GM04503 (cell line): ENCODE data around the gene A3GALT2.

Experiments
- DNase-seq: peaks from one replicate; pipeline ENCODE4 v3.0.0-alpha.2; 2012; ENCODE audit warnings: low read depth

Gene A3GALT2

GRCh38 chr1:33320619-33321165 is at the start of gene A3GALT2:
TSS of gene A3GALT2 (minus strand) at chr1:33321098. CDS start at chr1:33321098, 0 bp downstream.
- no peak for DNase-seq

GRCh38 chr1:33370301-33370700 is 49.4 kb upstream of the A3GALT2 start:
- no peak for DNase-seq

DNA sequence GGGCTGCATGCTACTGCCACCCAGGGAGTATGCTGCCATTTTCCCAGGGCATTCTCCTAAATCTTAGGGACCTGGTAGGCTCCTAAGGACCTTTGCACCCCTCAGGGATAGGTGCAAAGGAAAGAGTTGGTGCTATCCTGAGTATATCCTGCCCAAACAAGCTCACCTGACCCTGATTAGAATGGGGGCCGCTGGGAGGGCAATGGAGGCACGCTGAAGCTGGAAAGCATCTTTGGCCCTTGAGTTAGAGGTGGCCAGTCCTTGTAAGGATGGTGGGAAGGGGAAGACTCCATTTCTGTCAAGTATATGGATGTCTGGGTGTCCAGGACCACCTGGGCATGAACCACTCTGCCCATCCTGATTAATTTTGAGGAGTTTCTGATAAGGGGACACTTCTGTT is 48.9 kb upstream of the A3GALT2 start:
- no peak for DNase-seq

DNA sequence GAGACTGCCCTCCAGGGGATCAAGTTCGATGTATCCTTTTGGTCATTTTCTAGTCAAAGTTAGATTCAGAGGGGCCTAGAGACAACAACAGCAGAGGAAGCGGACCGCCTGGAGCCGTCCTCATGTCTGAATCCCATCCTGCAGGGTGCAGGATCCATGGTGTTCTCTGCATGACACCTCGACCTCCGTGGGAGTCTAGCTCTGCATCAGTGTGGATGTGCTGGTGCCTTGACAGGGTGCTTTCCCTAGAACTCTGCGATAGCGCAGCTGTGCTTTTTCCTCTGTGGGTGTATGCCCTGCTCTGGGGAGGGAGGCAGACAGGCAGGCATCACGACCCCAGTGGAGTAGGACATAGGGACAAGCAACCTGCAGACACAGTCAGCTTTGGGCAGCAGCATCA is 48.2 kb upstream of the A3GALT2 start:
- DNase-seq = no peak

DNA sequence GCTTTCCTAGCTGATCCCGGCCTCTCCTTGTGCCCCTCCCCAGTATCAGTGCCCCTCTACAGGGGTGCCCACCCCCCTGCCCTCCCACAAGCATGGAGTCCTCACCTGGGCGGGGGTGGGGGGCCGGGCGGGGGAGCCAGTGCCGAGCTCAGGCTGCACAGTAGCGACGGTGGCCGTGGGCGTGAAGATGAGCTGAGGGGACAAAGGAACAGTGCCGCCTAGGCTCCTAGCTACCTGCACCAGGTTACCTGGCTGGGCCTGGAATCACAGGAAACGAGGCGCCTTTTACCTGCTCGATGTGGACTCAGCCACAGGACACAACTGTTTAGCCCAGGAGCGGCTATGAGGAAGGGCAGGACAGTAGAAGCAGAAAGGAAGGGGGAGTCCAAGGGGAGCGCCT is 47.5 kb upstream of the A3GALT2 start:
- no peak for DNase-seq

GRCh38 chr1:33367485-33368405 is 46.8 kb upstream of the A3GALT2 start:
- DNase-seq = no peak

DNA sequence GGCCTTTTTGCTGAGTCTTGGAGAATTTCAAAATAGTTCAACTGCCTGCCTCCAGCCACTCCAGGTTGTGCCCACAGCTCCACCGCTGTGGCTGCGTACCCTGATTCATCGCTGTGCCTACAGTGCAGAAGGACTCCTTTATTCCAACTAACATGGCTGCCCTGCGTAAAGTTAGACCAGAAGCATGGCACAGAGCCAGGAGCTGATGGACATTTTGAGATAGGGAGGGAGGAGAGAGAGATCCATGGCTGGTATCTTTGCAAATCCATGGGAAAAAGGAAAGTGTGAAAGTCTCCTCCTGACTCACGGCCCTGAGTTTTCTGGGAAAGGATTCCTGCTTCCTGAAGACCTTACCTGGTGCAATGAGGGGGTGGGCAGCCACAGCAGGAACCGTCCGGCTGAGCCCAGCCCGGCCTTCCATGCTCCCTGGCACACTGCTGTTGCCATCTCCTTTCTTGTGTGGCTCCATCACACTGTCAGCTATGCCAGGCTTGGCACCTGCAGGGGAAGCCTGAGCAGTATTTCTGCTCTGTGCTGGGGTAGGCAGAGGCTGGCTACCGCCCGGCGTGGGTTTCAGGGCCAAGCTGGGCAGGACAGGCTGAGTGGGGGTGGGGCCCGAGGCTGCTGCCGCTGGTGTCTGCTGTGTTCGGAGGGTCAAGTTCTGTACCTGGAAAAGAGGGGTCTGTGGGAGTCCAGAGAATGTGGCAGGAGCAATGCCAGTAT is 46.0 kb upstream of the A3GALT2 start:
- DNase-seq = no peak

- DNase-seq = no peak
Observed at GRCh38 chr1:33365560-33365997, 44.7 kb upstream of the A3GALT2 start.

DNA sequence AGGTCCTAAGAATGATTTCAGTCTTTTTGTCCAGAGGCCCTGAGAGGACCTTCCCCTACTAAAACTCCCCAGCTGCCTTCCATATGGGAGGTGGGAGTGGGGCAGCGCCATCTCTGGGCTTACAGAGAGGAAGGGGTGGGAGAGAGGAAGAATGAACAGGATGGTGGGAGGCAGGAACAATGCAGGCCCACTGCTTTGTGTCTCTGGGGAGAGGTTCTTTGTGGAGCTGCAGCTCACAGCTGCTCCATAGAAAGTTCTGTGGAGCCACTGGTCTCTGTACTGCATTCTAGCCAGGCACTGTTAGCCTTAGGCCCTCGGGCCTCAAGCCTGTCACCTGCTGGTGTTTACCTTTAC is 43.6 kb upstream of the A3GALT2 start:
- DNase-seq = no peak

DNA sequence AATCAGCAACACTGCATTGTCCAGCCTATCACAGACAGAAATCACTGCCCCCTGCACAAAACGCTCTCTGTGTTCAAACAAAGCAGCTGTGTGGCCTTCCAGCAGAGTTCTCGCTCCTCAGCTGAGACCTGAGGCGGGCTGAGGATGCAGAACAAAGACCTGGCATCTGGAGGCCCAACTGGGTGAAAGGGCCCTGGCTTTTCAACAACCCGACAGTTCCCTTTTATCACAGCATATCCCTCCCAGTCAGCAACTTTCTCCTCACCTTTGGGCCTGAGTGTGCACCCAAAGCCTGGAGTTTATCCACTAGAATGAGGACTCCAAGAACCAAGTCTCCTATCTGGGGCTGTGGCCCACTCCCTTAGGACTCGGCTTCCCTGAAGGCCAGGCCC is 42.6 kb upstream of the A3GALT2 start:
- no peak for DNase-seq

DNA sequence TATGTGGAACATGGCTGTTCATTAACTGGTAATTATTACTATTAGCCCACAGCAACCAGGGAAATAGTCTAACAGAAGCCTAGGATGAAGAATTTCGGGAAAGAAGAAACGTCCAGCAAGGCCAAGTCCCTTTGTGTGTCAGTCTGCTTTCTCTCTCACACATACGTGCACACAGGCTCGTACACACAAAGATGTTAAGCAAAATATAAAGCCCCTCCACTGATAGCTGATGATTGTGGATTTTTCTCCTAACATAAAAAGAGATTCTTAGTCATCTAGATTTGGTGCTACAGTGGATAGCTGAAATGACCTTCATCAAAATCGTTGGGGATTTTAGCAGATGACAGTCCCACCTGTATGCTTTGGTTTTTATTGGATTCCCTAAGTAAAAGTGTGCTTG is 42.1 kb upstream of the A3GALT2 start:
- no peak for DNase-seq

DNA sequence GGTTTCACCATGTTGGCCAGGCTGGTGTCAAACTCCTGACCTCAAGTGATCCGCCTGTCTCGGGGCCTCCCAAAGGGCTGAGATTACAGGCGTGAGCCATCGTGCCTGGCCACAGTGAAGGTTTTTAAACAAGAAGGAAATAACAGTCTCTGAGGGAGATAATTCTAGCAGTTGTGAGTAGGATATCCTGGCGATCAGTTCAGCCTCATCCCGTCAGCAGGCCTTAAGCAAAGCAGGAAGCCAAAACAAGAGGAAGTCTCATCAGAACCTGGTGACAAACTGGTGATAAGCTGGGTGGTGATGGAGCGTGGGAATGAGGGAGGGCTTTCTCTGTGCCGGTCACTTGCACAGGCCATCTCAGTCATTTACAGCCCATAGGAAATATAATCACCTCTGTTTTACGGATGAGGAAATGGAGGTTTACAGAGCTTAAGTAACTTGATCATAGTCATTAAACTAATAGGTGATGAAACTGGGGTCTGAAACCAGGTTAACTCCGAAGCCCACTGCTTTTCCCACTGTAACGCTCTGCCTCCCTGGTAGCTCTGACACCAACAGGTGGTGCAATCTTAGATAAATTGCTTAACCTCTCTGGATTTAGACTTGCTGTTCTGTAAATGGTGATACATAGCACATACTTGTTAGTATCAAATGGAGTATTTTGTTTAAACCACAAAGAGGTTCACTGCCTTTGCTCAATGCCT is 40.8 kb upstream of the A3GALT2 start:
- DNase-seq = no peak

GRCh38 chr1:33360367-33360766 is 39.5 kb upstream of the A3GALT2 start:
- no peak for DNase-seq

DNA sequence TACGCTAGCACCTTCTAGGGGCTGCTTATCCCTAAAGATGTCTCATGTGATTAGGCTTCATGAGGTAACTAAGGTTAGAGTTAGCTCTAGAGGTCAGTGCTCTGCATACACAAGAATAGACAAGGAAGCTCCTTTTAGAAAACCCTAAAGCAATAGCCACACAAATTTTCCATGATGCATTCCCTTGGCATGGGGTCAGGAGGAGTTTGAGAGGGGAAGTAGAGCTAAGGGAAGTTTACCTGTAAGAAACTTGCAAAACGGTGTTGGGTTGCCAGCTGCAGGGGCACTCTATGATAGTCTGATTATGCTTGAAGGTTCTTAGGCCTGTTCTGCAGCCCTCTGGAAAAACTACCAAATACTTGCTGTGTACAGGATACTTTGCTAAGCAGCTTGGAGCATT is 39.0 kb upstream of the A3GALT2 start:
- DNase-seq = no peak

DNA sequence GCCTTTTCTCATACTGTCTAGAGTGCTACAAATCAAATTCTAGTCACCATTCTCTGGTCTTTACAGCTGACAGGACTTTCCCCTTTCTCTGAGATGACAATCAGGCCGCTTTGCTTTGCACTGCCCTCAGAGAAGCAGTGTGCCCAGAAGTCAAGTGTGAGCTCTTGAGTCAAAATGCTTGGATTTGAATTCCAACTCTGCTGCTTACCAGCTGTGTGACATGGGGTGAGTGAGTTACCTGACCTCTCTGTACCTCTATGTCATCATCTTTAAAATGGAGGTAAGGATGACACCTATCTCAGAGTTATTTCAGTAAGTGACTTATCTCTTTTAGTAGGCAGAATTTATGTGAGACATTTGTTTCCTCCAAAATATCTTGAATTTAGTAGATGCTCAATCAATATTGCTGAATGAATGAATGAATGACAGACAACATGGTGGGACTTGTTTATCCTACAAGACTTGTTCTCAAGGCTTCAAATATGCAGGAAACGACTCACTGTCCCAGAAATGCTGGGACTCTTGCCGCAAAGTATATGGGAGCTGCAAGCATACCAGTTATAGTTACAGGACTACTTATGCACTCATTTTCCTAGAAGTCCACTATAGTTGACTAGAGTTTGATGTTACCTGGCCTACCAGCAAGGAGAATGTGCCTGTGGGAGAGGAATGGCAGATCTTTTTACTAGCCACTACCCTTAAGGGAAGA is 38.1 kb upstream of the A3GALT2 start:
- DNase-seq = no peak

- no peak for DNase-seq
Observed at GRCh38 chr1:33358114-33358794, 37.4 kb upstream of the A3GALT2 start.

- DNase-seq = no peak
Observed at GRCh38 chr1:33357099-33357498, 36.2 kb upstream of the A3GALT2 start.

DNA sequence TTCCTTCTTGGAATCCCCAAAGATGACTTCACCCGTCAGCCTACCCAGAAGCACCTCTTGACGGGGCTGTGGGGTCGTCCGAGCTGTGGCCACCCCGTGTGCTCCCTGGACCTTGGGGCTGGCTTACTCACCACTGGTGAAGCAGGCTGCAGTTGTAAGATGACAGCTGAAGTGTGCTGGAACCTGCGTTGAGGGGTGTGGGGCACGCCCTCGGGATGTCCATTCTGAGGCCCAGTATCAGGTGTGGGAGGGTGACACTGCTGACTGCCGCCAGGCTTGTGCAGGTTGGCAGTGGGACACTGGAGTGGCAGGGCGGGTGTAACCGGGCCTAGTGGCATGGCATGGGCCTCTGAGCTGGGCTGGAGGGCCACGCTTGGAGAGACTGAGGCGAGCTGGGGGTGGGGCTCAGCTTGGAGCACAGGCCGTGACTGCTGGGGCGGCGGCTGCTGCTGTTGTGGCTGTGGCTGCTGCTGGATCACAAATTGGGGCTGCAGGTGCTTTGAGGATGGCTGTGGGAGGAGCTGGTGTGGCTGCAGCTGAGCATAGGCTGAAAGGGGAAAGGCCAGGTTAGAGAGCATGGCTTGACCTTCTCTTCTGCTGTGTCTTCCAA is 33.9 kb upstream of the A3GALT2 start:
- DNase-seq = no peak

DNA sequence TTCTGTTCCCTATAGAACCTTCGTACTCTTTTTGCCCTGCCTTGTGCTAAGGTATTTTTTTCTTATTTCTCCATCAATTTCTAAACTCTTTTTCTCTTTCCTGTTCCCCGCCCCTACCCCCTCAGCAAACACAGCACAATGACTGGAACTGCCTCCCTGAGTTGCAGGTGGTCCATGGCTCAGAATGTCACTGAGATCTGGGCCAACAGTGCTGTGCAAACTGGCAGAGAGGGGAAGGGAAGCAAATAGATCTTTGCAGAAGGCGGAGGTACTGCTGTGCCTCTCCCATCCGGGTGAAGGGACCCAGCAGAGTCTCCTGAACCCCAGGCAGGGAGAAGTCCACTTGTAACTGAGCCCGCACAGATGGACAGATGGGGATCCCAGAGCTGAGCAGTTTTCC is 32.6 kb upstream of the A3GALT2 start:
- DNase-seq = no peak

- DNase-seq = no peak
Observed at GRCh38 chr1:33351281-33351660, 30.4 kb upstream of the A3GALT2 start.
